Neuronal stem cell (in vitro differentiated cells): ENCODE measurements around the gene TIMM23.
"Not testable (repeated sequence)": the region's sequence is repeated elsewhere in the genome, so short reads cannot be mapped to it uniquely, and the experiment has no call there.

Experiments
- DNase-seq: peaks from one replicate; pipeline ENCODE4 v3.0.0-alpha.2; 2013; ENCODE audit warnings: low spot score
- H2AFZ ChIP-seq: one replicate; pipeline ENCODE4 v1.6.1; 2013; ENCODE audit warnings: mild to moderate bottlenecking, low read length, inconsistent platforms
- H2AK5ac ChIP-seq: 2 replicates; pipeline ENCODE4 v1.6.1; 2013; ENCODE audit warnings: low read depth, mild to moderate bottlenecking, inconsistent platforms, low read length, moderate library complexity, mixed read lengths
- H2BK120ac ChIP-seq: 2 replicates; pipeline ENCODE4 v1.6.1; 2013; ENCODE audit warnings: low read depth, mild to moderate bottlenecking, inconsistent platforms, low read length, moderate library complexity, mixed read lengths
- H2BK12ac ChIP-seq: one replicate; pipeline ENCODE4 v1.6.1; 2013; ENCODE audit warnings: low read length, inconsistent platforms
- H2BK15ac ChIP-seq: 2 replicates; pipeline ENCODE4 v1.6.1; 2013; ENCODE audit warnings: mild to moderate bottlenecking, low read length, inconsistent platforms, mixed read lengths
- H2BK5ac ChIP-seq: one replicate; pipeline ENCODE4 v1.6.1; 2013; ENCODE audit warnings: inconsistent platforms, mild to moderate bottlenecking, low read length, moderate library complexity
- H3K14ac ChIP-seq: one replicate; pipeline ENCODE4 v1.6.1; 2013; ENCODE audit warnings: low read length, inconsistent platforms
- H3K18ac ChIP-seq: 2 replicates; pipeline ENCODE4 v1.6.1; 2013; ENCODE audit warnings: low read length, inconsistent platforms
- H3K23ac ChIP-seq: 2 replicates; pipeline ENCODE4 v1.6.1; 2013; ENCODE audit warnings: low read depth, mild to moderate bottlenecking, mixed read lengths, low read length, inconsistent platforms; ENCODE audit not compliant: poor library complexity
- H3K27ac ChIP-seq: replicated peaks from 3 replicates; pipeline ENCODE4 v1.5.1; 2013; ENCODE audit warnings: low read length, inconsistent platforms
- H3K27me3 ChIP-seq, 3 experiments: 2 replicates each; pipeline ENCODE4 v1.6.1; 2013; ENCODE audit warnings: low read length in 3 of 3, mild to moderate bottlenecking in 2 of 3, inconsistent platforms in 1 of 3, low read depth in 1 of 3, mixed read lengths in 1 of 3, moderate library complexity in 1 of 3; ENCODE audit not compliant: control insufficient read depth in 3 of 3, insufficient read depth in 3 of 3
- H3K36me3 ChIP-seq, 2 donors: replicated peaks in 1 of 2; 2 replicates each; pipeline ENCODE4 v1.6.1; 2013; ENCODE audit warnings: low read length in 2 of 2; ENCODE audit not compliant: control insufficient read depth in 2 of 2, insufficient read depth in 2 of 2
- H3K4ac ChIP-seq: 2 replicates; pipeline ENCODE4 v1.6.1; 2013; ENCODE audit warnings: inconsistent platforms, mild to moderate bottlenecking, low read length, moderate library complexity
- H3K4me1 ChIP-seq, 2 donors: 1 replicate in 1 of 2; 2 replicates in 1 of 2; pipeline ENCODE4 v1.6.1; 2013; ENCODE audit warnings: low read length in 2 of 2, low read depth in 1 of 2; ENCODE audit not compliant: control insufficient read depth in 2 of 2, insufficient read depth in 1 of 2
- H3K4me2 ChIP-seq: one replicate; pipeline ENCODE4 v1.6.1; 2013; ENCODE audit warnings: mild to moderate bottlenecking, low read length, inconsistent platforms; ENCODE audit not compliant: insufficient read depth, poor library complexity, severe bottlenecking
- H3K4me3 ChIP-seq, 2 donors: 2 replicates each; pipeline ENCODE4 v1.5.1; 2013; ENCODE audit warnings: low read length in 2 of 2, mild to moderate bottlenecking in 2 of 2, inconsistent platforms in 1 of 2, moderate library complexity in 1 of 2
- H3K79me1 ChIP-seq: one replicate; pipeline ENCODE4 v1.6.1; 2013; ENCODE audit warnings: low read depth, mild to moderate bottlenecking, inconsistent platforms, low read length, moderate library complexity
- H3K9ac ChIP-seq: one replicate; pipeline ENCODE4 v1.6.1; 2013; ENCODE audit warnings: mild to moderate bottlenecking, low read depth, low read length, inconsistent platforms; ENCODE audit not compliant: poor library complexity
- H3K9me3 ChIP-seq, 2 donors: replicated peaks in 1 of 2; 2 replicates each; pipeline versions ENCODE3 to v1.6.1; 2013; ENCODE audit warnings: low read length in 2 of 2, mild to moderate bottlenecking in 2 of 2, inconsistent platforms in 1 of 2, low read depth in 1 of 2, mixed read lengths in 1 of 2, moderate library complexity in 1 of 2; ENCODE audit not compliant: control insufficient read depth in 2 of 2, insufficient read depth in 1 of 2
- H4K8ac ChIP-seq: one replicate; pipeline ENCODE4 v1.6.1; 2013; ENCODE audit warnings: low read depth, mild to moderate bottlenecking, inconsistent platforms, low read length, moderate library complexity
- H4K91ac ChIP-seq: one replicate; pipeline ENCODE4 v1.6.1; 2013; ENCODE audit warnings: low read length, low read depth, mild to moderate bottlenecking, inconsistent platforms; ENCODE audit not compliant: poor library complexity
- WGBS, 2 donors: extraction: QIAGEN DNeasy Blood & Tissue Kit; methylation state at CpG; one replicate each; pipeline ENCODE4 v1.1.7; 2013; ENCODE audit warnings: missing lambda C conversion rate in 2 of 2, mixed read lengths in 1 of 2; ENCODE audit not compliant: insufficient read length in 2 of 2, insufficient replicate concordance in 1 of 2; ENCODE audit errors: extremely low coverage in 2 of 2; 5-methylcytosine and 5-hydroxymethylcytosine counted together

TIMM23 gene

DNA sequence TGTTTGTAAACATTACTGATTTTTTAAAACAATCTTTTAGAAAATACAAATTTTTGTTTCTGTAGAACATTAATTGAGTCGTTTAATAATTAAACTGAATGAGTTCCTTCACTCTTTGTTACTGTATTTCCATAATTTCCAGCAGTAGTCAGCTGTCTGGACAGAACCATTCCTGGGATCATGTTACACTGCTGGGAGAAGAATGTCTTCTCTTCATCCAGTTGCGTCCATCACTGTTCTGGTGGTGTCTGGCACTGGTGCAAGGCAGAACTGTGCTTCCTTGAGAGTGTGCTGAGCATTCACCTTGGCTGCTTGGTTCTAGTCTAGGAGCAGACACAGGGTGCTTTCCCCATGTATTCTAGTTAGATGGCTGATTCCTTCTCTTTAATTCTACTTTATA is 12.2 kb downstream of the TIMM23 start:
- not testable (repeated sequence) for H4K8ac ChIP-seq, H3K4me2 ChIP-seq, H3K9ac ChIP-seq, H2BK12ac ChIP-seq, H3K9me3 ChIP-seq, H3K23ac ChIP-seq, H4K91ac ChIP-seq, H3K4ac ChIP-seq, H3K27me3 ChIP-seq, H3K14ac ChIP-seq, DNase-seq, H3K4me1 ChIP-seq, H3K79me1 ChIP-seq, H3K18ac ChIP-seq, H3K4me3 ChIP-seq, H2BK5ac ChIP-seq, H2BK15ac ChIP-seq, H2AFZ ChIP-seq, H2BK120ac ChIP-seq, H2AK5ac ChIP-seq, H3K27ac ChIP-seq
- H3K36me3 ChIP-seq: peaks cover 2 to 43% of the 10 kb centered on the region in 2 donors
- WGBS, 2 donors: no CpG with 5 or more reads among the region's 2 CpGs

DNA sequence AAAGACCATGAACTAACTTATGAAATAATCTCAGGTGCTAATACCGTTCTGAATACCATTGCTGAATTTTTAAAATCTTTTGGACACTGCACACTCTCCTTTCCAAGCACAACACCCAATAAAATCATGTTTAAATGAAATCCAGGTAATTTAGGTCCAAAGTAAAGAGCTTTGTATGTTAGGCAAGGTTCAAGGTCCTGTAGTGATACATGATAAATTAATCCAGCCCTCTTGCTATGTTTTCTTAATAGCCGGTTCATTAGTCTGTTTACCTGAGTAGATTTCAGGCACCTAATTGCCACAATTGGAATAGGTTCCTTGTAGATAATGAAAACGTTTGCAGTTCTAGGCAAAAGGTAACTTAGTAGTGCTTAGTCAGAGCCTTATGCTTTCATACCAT is 13.3 kb downstream of the TIMM23 start:
- not testable (repeated sequence) for H2BK15ac ChIP-seq, H2AK5ac ChIP-seq, H3K9me3 ChIP-seq, H3K18ac ChIP-seq, H3K4ac ChIP-seq, H4K91ac ChIP-seq, H2AFZ ChIP-seq, H2BK120ac ChIP-seq, H3K4me1 ChIP-seq, H3K27ac ChIP-seq, H4K8ac ChIP-seq, H3K14ac ChIP-seq, H3K23ac ChIP-seq, H3K79me1 ChIP-seq, H3K4me3 ChIP-seq, H3K4me2 ChIP-seq, H2BK5ac ChIP-seq, DNase-seq, H3K9ac ChIP-seq, H2BK12ac ChIP-seq, H3K27me3 ChIP-seq
- no CpG with 5 or more reads among the region's 3 CpGs for WGBS, 2 donors
- peaks cover 2 to 48% of the 10 kb centered on the region in 2 donors for H3K36me3 ChIP-seq

DNA sequence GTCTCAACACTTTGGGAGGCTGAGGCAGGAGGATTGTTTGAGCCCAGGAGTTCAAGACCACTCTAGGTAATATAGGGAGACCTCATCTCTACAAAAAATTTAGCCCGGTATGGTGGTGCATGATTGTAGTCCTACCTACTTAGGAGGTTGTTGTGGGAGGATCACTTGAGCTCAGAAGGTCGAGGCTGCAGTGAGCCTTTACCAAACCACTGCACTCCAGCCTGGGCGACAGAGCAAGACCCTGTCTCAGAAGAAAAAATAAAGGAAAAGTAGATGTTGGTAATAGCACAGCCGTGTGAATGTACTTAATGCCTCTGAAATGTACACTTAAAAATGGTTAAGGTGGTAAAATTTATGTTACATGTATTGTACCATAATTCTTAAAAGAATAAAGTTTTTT is 25.3 kb downstream of the TIMM23 start:
- Histone ChIP-seq H3K18ac (no peak overlapping the region), H3K4ac (no peak overlapping the region), H3K27me3 (no peaks in the 10 kb centered on the region), H2BK120ac (no peak overlapping the region), H3K4me1 (no peaks in the 10 kb centered on the region), H2AFZ (no peak overlapping the region), H3K14ac (no peak overlapping the region), H3K4me2 (no peak overlapping the region), H3K23ac (no peak overlapping the region), H2AK5ac (no peak overlapping the region), H3K9me3 (no peaks in the 10 kb centered on the region), H3K4me3 (no peak overlapping the region), H3K36me3 (peaks cover 7 to 67% of the 10 kb centered on the region in 2 donors), H2BK5ac (no peak overlapping the region), H3K27ac (no peak overlapping the region), H4K91ac (no peak overlapping the region), H3K9ac (no peak overlapping the region), H2BK12ac (no peak overlapping the region), H2BK15ac (no peak overlapping the region), H4K8ac (no peak overlapping the region), H3K79me1 (no peaks in the 10 kb centered on the region)
- DNase-seq: no peak
- WGBS, 2 donors: no CpG with 5 or more reads among the region's 4 CpGs

DNA sequence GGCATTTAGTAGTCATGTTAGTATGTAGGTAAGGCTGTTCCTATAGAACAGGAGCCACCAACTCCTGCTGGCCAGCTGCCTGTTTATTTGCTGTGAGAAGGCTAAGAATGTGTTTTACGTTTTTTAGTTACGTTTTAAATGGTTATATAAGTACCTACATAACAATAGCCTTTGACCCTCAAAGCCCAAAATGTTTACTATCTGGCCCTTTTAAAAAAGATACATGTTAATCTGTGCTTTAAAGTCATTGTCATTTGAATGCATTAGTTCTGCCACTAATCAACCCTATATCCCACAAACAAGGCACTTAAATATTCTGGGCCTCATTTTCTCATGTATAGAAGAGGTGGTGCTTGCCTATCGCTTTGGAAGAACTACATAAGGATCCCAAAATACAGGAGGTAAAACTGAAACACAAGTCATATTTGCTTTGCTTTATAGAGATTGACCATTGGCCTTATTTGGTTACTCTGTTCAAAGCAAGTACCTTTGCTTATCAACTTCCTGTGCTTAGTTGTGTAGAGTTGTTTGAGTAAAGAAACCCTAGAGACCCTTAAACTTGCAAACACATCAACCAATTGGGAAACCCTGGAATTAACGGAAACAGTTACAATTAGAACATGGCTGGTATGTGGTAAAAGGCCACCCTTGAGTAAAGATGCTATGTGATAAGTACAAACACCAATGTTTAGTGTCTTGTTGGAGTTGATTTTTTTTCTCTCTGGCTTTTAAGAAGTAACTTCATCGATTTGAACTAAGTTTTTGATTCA is 25.9 kb downstream of the TIMM23 start:
- Histone ChIP-seq H4K8ac (no peak overlapping the region), H2BK5ac (no peak overlapping the region), H3K9me3 (no peaks in the 10 kb centered on the region), H3K23ac (no peak overlapping the region), H2BK15ac (no peak overlapping the region), H4K91ac (no peak overlapping the region), H3K4ac (no peak overlapping the region), H2BK12ac (no peak overlapping the region), H3K4me2 (no peak overlapping the region), H3K4me3 (no peak overlapping the region), H3K14ac (no peak overlapping the region), H2AFZ (no peak overlapping the region), H3K4me1 (no peaks in the 10 kb centered on the region), H3K27ac (no peak overlapping the region), H2BK120ac (no peak overlapping the region), H3K9ac (no peak overlapping the region), H3K36me3 (peaks cover 10 to 69% of the 10 kb centered on the region in 2 donors), H3K18ac (no peak overlapping the region), H3K27me3 (no peaks in the 10 kb centered on the region), H2AK5ac (no peak overlapping the region), H3K79me1 (no peaks in the 10 kb centered on the region)
- no CpG with 5 or more reads among the region's 5 CpGs for WGBS, 2 donors
- DNase-seq: no peak
